Activated T-helper 1 cell treated with Interleukin-2 at 50 U/mL for 16 hours (primary cell): ENCODE measurements around the gene ZNF512.
"Not testable (repeated sequence)": the region's sequence is repeated elsewhere in the genome, so short reads cannot be mapped to it uniquely, and the experiment has no call there.

Source experiments
- DNase-seq: peaks from one replicate; pipeline ENCODE4 v3.0.0-alpha.2; 2020; ENCODE audit warnings: low read depth

Gene ZNF512, protein sequence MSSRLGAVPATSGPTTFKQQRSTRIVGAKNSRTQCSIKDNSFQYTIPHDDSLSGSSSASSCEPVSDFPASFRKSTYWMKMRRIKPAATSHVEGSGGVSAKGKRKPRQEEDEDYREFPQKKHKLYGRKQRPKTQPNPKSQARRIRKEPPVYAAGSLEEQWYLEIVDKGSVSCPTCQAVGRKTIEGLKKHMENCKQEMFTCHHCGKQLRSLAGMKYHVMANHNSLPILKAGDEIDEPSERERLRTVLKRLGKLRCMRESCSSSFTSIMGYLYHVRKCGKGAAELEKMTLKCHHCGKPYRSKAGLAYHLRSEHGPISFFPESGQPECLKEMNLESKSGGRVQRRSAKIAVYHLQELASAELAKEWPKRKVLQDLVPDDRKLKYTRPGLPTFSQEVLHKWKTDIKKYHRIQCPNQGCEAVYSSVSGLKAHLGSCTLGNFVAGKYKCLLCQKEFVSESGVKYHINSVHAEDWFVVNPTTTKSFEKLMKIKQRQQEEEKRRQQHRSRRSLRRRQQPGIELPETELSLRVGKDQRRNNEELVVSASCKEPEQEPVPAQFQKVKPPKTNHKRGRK

DNA sequence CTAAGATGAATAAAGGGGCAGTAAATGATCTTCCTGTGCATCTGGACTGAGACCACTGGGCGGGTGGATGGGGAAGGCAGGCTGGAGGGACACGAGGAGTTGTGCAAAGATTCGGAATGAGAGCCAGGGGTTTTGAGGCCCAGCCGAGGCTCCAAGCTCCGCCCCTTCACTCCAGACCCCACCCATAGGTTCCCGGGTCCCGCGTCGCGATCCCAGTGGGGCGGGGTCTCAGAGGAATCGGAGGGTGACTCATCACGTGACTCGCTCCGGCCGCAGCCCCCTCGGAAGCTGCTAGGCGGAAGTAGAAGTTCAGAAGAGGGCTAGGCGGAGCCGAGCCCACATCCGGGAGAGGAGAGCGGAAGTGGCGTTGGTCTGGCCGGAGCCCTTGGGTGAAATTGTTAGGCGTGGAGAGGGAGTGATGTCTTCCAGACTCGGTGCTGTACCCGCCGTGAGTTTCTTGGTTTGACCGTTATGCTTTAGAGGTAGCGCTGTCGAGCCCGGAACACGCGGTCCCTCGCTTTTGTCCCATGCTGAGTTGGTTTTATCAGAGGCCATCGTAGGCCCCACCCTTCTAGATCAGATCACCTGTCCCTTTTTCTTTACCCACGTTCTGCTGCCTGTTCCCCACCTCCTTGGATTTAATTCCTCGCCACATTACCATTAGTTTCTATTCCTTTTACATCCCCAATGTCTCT is at the start of gene ZNF512:
Gene ZNF512, plus strand, starts transcription at position 348 of the 695 bp plus-strand sequence. Its CDS starts 71 bp downstream, at position 419.
- DNase-seq, result peak; percentile 64

DNA sequence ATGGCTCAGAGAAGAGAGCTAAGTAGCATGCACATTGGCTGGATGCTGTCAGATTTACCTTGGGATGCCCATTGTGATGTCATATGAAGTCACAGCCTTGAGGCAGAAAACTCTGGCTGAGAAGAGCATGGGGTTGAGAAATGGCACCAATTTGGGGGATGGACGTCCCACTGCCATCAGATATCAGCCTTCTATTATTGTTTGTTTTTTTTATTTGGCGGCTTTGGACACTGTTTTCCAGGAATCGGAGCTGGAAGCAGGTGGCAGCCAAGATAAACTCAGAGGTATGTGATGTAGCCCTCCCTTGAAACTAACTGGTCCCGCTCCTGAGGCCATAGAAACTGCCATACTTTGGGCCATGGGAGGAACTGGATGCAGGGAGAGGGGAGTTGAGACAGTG is 45.6 kb upstream of the ZNF512 start:
- no peak for DNase-seq

DNA sequence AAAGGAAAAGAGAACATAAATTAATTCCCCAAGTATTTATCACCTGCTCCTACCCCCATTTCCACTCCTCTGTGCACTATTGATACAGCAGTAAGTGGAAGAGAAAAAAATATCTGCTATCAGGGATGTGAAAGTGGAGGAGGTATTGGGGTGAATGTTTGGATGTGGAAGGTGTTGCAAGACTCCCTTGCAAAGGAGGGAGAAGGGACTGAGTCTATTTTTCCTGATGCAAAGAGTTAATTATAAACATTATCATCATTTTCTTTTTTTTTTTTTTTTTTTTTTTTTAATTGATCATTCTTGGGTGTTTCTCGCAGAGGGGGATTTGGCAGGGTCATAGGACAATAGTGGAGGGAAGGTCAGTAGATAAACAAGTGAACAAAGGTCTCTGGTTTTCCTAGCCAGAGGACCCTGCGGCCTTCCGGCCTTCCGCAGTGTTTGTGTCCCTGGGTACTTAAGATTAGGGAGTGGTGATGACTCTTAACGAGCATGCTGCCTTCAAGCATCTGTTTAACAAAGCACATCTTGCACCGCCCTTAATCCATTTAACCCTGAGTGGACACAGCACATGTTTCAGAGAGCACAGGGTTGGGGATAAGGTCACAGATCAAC is 43.9 kb upstream of the ZNF512 start:
- not testable (repeated sequence) for DNase-seq

DNA sequence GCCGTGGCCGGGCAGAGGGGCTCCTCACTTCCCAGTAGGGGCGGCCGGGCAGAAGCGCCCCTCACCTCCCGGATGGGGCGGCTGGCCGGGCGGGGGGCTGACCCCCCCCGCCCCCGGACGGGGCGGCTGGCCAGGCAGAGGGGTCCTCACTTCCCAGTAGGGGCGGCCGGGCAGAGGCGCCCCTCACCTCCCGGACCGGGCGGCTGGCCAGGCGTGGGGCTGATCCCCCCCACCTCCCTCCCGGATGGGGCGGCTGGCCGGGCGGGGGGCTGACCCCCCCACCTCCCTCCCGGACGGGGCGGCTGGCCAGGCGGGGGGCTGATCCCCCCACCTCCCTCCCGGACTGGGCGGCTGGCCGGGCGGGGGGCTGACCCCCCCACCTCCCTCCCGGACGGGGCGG is 43.2 kb upstream of the ZNF512 start:
- not testable (repeated sequence) for DNase-seq

DNA sequence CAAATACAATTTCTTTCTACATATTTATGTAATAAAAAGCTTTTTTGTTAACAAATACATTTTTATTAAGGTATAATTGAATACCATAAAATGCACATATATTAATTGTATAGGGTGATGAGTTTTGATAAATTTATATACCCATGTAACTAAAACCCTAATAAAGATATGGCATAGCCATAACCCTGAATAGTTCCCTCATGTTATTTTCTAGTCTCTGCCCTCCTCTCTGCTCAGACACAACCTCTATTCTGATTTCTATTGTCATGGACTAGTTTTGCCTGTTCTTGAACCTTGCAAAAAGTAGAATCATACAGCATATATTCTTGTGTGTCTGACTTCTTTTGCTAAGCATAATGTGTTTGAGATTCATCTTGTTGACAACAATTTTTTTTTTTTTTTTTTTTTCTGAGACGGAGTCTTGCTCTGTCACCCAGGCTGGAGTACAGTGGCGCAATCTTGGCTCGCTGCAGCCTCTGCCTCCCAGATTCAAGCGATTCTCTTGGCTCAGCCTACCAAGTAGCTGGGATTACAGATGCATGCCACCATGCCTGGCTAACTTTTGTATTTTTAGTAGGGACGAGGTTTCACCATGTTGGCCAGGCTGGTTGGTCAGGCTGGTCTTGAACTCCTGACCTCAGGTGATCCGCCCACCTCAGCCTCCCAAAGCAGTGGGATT is 38.6 kb upstream of the ZNF512 start:
- DNase-seq, result no peak

DNA sequence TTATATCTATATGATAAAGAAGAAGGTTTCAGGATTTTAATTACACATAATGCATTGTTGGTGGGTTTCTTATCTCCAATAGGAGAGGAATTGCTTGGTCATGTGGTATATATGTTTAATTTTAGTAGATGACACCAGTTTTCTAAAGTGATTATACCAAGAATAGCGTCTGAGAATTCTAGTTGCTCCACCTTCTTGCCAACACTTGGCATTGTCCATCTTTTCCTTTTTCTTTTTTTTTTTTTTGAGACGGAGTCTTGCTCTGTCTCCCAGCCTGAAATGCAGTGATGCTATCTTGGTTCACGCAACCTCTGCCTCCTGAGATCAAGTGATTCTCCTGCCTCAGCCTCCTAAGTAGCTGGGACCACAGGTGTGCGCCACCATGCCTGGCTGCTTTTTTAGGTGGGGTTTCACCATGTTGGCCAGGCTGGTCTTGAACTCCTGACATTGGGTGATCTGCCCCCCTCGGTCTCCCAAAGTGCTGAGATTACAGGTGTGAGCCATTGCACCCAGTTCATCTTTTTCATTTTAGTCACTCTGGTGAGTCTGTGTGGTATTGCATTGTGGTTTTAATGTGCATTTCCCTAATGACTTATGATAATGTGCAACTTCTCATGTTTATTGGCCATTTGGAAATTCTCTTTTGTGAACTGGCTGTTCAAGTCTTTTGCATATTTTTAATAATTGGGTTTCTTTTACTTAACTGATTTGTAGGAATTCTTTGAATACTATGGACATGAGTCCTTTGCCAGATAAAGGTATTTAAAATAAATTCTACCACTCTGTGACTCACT is 37.3 kb upstream of the ZNF512 start:
- DNase-seq, result no peak

DNA sequence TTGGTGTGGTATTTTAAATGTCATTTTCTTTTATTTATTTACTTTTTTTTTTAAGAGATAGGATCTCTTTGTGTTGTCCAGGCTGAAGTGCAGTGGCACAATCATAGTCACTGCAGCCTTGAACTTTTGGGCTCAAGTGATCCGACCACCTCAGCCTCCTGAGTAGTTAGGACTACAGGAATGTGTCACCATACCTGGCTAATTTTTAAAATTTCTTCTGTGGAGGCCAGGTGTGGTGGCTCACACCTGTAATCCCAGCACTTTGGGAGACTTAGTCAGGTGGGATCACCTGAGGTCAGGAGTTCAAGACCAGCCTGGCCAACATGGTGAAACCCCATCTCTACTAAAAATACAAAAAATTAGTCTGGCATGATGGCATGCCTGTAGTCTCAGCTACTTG is 33.5 kb upstream of the ZNF512 start:
- no peak for DNase-seq

DNA sequence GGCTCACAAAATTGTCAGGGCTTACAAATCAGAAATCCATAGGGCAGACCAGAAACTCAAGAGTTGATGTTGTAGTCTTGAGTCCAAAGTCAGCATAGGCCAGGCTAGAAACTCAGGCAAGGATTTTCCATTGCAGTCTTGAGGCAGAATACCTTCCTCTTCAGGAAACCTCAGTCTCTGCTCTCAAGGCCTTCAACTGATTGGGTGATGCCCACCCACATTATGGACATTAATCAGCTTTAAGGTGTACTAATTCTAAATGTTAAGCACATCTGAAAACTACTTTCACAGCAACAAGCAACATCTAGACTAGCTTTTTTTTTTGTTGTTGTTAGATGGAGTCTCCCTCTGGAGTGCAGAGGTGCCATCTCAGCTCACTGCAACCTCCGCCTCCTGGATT is 31.3 kb upstream of the ZNF512 start:
- DNase-seq, result no peak

DNA sequence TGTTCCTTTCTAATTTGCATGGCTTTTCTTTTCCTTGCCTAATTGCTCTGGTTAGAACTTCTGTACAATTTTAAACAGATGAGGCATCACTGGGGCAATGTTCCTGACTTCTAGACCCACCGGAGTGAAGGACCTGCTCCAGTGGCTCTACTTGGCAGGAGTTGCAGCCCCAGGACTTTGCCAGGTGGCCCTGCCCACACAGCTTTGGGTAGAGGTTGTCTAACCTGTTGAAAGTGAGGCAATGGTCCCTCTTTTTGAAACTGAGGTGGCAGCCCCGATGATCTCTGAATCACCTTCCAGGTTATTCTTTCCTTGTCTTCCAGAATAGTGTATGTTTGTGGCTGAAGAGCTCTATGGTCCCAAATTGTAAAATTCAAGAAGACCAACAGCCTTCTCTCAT is 29.9 kb upstream of the ZNF512 start:
- DNase-seq, result no peak

DNA sequence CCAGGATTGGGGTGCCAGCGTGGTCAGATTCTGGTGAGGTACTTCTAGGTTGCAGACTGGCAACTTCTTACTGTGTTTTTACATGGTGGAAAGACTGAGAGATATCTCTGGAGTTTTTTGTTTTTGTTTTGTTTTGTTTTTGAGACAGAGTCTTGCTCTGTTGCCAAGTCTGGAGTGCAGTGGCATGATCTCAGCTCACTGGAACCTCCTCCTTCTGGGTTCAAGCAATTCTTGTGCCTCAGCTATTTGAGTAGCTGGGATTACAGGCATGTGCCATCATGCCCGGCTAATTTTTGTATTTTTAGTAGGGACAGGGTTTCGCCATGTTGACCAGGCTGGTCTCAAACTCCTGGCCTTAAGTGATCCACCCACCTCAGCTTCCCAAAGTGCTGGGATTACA is 28.4 kb upstream of the ZNF512 start:
- DNase-seq, result not testable (repeated sequence)

DNA sequence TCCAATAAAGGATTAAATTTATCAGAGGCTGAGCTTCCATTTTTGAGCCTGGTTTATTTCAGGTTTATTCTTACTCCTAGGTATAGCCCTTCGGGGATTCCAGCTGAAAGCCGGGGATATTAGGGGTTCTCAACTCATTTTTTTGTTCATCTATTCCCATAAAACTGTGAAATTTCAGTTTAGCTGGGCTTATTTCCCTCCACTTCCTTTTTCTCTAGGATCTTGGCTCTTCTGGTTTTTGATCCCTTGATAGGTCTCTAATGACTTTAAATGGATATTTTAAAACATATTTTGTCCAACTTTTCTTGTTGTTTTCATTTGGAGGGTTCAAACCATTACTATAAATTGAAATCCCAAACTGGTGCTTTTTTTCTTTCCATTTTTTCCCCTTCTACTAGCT is 23.6 kb upstream of the ZNF512 start:
- DNase-seq, result no peak

DNA sequence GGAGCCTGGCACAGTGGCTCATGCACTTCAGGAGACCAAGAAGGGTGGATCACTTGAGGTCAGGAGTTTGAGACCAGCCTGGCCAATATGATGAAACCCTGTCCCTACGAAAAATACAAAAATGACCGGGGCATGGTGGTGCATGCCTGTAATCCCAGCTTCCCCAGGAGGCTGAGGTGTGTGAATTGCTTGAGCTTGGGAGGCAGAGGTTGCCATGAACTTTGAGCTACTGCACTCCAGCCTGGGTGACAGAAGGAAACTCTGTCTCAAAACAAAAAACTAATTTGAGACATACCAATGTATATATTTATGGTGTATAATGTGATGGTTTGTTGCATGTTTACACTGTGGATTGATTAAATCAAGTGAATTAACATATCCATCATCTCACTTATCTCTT is 21.8 kb upstream of the ZNF512 start:
- DNase-seq, result no peak

DNA sequence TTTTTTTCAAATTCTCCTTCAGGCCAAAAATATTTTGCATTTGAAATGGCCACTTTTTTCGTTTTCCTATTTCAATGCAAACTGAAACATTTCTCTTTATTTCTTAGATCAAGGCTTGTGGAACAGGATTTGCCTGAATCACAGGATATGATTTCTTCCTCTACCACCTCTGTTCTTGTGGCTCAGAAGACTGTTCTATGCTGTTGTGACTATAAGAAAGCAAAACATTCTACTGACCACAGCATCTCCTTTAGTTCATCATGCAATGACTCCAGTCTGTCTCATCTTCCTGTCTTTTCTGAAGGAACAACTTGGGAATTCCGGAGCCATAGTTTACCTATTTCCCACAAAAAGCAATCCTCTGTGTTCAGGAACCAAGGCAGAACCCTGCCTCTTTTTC is 16.2 kb upstream of the ZNF512 start:
- no peak for DNase-seq

DNA sequence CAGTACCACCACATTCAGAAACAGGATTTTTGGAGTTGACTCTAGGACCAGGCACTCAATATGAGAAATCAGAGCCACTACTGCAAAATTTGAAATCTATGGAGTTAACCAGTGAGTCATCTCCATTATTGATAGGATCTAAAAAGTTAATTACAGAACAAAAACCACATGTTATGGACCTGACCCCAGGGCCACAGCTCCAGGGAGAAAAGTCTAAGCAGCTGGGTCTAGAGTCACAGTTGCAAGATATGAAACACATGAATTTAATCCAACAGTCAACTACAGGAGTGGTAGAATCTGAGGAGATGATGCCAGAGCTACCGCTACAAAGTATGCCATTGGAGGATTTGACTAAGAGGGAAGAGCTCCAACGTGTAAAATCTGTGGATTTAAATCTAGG is 13.4 kb upstream of the ZNF512 start:
- no peak for DNase-seq

DNA sequence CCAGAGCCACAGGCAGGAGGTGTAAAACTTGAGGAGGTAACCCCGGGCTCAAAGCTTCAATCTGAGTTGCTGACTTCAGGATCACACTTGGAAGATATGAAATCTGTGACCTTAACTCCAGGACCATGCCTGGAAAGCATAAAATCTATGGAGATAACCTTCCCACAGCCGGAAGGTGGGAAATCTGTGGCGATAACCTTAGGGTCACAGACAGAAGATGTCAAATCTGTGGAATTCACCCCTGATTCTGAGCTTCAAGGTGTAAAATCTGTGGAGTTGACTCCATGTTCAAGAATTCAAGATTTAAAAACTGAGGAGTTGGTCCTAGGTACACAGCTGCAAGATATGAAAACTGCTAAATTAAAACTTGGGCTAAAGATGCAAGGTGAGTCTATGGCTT is 11.6 kb upstream of the ZNF512 start:
- DNase-seq, result no peak

DNA sequence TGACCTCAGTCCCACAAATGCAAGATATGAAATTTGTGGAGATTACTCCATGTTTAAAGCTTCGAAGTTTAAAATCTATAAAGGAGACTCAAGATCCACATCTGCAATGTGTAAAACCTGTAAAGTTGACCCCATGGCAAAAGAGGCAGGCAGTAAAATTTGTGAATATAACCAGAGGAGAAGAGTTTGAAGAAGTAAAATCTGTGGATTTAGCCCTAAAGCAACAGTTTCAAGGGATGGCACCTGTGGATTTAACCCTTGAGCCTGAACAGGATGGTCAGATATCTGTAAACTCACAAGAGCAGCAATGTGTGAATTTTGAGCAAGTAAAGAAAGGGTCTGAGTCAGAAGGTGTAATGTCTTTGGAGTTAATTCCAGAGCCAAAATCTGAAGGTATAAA is 11.2 kb upstream of the ZNF512 start:
- no peak for DNase-seq

DNA sequence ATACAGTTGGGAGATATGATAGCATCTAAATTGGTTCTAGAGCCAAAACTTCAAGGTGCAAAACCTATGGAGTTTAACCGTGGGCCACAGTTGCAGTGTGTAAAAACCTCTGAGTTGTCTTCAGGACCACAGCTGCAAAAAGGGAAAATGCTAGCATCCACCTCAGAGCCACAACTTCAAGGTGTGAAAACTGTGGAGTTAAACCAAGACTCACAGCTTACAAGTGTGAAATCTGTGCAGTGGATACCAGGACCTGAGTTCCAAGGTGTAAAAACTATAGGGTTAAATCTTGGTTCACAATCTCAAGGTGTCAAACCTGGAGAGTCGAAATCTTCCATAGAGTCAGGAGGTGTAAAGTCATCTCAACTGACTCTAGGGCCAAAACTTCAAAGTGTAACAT is 10.4 kb upstream of the ZNF512 start:
- no peak for DNase-seq

DNA sequence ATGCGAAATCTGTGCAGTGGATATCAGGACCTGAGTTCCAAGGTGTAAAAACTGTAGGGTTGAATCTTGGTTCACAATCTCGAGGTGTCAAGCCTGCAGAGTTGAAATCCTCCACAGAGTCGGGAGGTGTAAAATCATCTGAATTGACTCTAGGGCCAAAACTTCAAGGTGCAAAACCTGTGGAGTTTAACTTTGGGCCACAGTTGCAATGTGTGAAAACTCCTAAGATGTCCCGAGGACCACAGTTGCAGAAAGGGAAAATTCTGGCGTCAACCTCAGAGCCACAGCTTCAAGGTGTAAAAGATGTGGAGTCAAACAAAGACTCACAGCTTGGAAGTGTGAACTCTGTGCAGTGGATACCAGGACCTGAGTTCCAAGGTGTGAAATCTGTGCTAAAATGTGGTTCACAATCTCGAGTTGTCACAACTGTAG is 9.8 kb upstream of the ZNF512 start:
- DNase-seq, result no peak

DNA sequence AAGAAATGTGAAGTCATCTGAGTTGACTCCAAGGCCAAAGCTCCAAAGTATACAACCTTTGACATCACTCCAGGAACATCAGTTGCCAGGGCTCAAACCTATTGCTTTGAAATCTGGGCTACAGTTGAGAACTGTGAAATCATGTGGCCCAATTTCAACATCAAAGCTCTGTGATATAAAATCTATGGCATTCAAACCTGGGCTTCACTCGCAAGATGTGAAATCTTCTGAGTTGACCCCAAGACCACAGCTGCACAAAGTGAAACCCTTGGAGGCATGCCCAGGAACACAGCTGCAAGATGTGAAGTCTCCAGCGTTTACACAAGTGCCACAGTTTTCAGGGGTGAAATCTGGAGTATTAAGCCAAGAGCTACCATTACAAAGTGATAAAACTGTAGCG is 9.4 kb upstream of the ZNF512 start:
- no peak for DNase-seq

DNA sequence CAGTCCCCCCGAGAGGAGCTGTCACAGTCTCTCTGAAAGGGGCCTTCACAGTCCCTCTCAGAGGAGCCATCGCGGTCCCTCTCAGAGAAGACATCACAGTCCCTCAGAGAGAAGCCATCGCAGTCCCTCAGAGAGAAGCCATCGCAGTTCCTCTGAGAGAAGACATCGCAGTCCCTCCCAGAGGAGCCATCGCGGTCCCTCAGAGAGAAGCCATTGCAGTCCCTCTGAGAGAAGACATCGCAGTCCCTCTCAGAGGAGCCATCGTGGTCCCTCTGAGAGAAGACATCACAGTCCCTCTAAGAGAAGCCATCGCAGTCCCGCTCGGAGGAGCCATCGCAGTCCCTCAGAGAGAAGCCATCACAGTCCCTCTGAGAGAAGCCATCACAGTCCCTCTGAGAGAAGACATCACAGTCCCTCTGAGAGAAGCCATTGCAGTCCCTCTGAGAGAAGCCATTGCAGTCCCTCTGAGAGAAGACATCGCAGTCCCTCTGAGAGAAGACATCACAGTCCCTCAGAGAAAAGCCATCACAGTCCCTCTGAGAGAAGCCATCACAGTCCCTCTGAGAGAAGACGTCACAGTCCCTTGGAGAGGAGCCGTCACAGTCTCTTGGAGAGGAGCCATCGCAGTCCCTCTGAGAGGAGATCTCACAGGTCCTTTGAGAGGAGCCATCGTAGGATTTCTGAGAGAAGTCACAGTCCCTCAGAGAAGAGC is 1.3 kb upstream of the ZNF512 start:
- DNase-seq, result no peak
